ENCODE measurements around the gene CDC42SE2.
"Not testable (repeated sequence)": the region's sequence is repeated elsewhere in the genome, so short reads cannot be mapped to it uniquely, and the experiment has no call there.

The CDC42SE2 gene

DNA sequence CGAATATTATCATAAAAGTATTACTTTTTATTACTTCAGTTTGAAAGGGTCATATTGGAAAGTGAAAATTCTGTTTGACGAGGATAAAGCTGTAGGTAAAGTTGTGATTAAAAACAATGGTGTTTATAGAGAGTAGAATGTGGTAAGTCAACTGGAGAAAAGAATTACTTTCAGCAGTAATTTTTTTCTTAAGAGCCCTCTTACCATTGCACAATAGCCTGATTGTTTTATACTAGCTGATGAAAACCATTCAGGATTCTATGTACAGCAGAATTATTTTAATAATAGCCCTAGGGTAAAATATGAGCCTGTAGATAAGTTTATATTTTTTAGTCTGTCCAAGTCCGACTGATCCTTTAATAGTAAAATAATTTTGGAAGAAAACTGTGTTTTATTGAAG, 16.6 kb downstream of the CDC42SE2 start:
- no peak for DNase-seq

DNA sequence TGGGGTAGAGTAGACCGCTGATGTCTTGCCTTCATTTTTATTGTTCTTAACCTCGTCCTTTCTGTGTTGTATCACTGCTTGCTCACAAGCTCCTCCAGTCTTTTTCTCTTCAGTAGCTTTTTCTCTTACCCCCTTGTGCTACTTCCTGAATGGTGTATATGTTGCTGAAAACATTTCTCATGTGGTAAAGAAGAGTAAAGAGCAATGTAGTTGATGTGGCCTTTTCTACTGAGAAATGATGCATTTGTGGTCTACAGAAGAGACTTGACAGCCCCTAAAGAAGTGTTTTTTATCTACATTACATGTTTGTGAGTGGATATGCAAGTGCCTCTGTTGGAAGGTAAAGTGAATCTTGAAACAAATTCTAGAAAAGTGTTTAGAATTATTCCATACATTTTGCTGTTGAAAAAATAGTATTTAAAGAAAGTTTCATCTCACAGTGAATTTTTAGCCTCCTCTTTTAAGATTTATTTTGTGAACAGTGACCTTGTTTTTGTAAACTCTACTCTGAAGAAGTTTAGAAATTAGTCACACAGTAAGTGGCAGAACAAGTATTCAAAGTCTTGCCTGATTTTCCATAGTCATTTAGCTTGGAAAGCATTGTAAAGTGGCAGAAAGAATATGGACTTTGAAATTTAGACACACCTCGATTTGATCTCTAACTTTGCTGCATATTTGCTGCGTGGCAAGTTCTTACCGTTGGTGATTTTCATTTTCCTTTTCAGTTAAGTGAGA, 17.4 kb downstream of the CDC42SE2 start:
- no peak for DNase-seq

GRCh38 chr5:131281868-131282234, 18.0 kb downstream of the CDC42SE2 start:
- DNase-seq: no peak

GRCh38 chr5:131282235-131282634, 18.4 kb downstream of the CDC42SE2 start:
- DNase-seq: no peak

DNA sequence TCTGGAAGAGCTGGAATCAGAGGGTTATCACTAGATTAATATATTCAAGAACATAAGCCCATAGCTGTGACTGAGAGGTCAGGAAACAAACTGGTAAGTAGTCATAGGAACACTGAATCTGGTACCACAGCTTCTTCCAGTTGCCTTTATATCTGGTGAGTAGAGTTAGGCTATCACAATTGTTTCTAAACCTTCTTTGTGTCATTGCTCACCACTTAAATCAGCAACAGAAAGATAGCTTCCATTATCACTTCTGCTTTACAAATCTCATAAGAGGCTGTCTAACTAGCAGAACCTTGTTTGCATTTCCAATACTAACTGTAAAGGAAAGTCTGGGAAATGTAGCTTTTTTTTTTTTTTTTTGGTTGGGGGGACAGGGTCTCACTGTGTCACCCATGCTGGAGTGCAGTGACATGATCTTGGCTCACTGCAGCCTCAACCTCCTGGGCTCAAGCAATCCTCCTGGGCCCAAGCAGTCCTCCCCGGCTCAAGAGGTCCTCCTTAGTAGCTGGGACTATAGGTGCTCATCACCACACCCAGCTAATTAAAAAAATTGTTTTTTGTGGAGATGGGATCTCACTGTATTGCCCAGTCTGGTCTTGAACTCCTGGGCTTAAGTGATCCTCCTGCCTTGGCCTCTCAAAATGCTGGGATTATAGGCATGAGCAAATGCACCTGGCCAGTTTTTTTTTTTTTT, 22.0 kb downstream of the CDC42SE2 start:
- DNase-seq: no peak

DNA sequence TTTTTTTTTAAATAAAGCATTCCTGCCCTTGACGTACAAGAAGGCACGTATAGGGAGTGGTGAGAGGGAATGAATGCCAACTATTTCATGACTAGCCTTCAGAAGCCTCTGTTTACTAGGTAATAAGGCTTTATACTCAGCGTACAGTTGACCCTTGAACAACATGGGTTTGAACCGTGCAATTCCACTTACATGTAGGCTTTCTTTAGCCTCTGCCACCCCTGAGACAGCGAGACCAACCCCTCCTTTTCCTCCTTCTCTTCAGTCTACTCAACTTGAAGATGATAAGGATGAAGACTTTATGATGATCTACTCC, 22.5 kb downstream of the CDC42SE2 start:
- DNase-seq: no peak

DNA sequence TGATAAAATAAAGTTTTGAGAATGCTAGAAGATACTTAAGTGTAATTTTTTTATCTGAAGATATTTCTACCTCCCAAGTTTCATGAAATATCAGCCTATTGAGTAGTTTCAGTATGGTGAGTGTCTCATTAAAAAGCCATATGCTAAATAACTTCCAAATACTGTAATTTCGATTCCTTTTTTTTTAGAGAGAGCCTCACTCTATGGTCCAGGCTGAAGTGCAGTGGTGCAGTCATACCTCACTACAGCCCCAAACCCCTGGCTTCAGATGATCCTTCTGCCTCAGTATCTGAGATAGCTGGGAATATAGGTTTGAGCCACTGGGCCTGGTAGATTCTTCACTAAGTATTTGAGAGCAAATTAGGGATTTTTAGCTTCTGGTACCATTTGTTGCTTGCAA, 24.5 kb downstream of the CDC42SE2 start:
- no peak for DNase-seq

GRCh38 chr5:131289738-131290137, 25.9 kb downstream of the CDC42SE2 start:
- no peak for DNase-seq

DNA sequence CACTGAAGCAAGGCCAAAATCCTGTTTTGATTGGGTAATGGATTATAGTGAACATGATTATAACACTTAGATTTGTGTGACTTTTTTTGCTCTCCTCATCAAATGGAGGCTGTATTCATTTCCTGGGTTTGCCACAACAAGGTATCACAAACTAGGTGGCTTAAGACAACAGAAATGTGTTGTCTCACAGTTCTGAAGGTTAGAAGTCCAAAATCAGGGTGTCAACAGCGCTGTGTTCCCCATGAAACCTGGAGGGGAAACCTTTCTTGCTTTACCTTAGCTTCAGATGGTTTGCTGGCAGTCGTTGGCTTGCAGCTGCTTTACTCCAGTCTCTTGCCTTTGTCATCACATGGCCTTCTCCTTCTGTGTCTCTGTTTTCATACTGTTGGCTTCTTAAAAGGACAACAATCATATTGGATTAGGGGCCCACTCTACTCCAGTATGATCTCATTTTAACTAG, 32.4 kb downstream of the CDC42SE2 start:
- DNase-seq: no peak

DNA sequence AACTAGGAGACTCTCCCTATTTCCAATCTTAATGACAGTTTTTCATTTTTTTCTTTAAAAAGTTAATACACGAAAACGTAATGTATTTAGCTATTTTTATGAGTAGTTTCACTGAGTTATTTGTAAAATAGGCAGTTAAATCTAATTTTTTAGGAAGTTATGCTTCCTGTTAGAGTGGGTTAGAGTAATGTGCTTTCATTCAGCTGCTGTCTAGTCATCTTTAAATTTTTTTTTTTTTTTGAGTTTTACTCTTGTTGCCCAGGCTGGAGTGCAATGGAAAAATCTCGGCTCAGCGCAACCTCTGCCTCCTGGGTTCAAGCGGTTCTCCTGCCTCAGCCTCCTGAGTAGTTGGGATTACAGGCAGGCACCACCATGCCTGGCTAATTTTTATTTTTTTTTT, 34.0 kb downstream of the CDC42SE2 start:
- DNase-seq: no peak

DNA sequence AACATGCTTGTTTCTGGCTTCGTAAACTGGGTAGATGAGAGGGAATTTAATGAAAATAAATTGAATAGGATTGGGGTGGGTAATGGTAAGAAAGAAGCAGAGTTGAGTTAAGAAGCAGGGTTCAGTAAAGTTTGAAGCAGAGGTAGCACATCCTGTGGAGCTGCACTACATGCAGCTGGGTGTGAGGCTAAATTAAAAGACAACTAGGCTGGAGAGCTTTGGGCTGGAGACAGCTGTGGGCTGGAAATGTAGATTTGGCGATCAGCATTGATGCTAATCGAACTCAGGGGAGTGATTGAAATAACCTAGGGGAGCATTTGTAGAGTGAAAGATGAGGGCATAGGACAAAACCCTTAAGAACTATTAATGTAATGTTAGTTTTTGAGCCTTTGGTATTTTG, 35.6 kb downstream of the CDC42SE2 start:
- DNase-seq: no peak

DNA sequence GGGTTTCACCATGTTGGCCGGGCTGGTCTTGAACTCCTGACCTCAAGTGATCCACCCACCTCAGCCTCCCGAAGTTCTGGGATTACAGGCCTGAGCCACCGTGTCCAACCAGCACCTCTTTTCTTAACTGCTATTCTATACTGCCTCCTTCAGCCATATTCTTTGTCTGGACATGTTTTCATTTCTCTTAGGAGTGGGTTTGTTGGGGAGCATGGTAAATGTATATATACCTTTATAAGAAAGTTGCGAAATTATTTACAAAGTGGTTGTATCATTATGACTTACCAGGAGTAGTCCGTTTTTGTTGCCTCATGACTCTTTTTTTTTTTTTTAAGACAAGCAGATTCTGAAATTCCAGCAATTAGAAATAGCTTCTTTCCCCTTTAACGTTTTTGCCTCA, 38.7 kb downstream of the CDC42SE2 start:
- no peak for DNase-seq

DNA sequence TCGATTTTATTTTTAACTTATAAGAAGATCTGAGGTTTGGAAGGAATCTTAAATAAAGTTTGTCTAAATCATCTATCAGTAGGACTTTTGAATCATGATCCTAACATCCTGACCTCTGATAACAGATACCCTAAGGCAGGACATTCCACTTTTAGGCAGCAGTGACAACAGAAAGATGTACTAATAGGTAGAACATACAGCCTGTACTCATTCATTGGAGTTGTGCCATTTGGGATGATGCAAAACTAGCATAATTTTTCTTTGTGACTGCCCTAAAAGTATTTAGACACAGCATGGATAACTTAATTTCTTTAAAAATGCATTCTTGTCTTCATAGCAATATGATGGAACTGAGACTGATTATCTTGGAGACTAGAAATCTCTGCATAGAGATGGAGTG, 39.7 kb downstream of the CDC42SE2 start:
- no peak for DNase-seq

DNA sequence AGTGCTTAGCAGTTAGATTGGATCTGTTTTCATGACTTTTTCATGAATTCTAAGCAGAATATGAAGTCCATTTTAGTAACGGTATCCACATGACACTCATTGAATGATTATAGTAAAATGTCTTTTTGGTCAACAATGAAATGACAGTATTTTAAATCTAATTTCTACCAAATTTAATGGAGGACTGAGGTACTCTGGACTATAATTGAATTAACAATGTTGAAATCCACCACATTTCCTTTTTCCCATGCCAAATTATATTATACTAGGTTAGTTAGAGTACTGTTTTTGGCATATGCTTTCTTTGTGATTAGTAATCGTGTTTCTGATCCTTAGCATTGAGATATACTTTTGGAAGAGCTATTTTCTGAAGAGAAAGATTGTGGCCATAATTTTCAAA, 40.6 kb downstream of the CDC42SE2 start:
- DNase-seq: no peak

- no peak for DNase-seq
These were observed 41.4 kb downstream of the CDC42SE2 start for GRCh38 chr5:131305138-131305689.

DNA sequence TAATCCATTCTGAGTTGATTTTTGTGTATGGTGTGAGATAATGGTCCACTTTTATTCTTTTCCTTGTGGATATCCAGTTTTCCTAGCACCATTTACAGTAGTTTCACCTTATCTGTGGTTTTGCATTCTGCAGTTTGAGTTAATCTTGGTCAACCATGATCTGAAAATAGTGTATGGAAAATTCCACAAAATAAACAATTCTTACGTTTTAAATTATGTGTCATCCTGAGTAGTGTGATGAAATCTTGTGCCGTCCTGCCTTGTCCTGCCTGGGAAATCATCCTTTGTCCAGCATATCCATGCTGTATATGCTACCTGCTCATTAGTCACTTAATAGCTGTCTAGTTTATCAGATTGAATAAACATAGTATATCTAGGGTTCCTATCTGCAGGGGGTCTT, 42.1 kb downstream of the CDC42SE2 start:
- DNase-seq: no peak

- DNase-seq: not testable (repeated sequence)
These were observed 48.5 kb downstream of the CDC42SE2 start for GRCh38 chr5:131312235-131312772.

DNA sequence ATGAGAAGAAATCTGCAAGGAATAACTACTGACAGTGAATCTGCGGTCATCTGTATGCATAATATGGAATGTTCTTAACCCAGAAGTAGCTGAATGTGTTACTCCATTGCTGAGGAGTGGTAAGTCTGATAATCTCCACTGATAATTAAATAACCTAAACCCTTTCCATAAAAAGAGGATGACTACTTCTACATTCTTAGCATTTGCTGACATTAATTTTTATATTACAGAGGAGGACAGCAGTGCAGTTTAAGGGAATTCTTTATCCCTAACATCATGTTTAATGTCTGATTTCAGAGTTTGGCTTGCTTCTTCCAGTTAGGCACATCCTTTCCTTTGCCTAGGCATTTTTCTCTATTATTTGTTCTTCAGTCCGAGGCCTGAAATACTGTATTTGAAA, 52.2 kb downstream of the CDC42SE2 start:
- no peak for DNase-seq

- DNase-seq: no peak
These were observed 53.0 kb downstream of the CDC42SE2 start for GRCh38 chr5:131316822-131317221.

DNA sequence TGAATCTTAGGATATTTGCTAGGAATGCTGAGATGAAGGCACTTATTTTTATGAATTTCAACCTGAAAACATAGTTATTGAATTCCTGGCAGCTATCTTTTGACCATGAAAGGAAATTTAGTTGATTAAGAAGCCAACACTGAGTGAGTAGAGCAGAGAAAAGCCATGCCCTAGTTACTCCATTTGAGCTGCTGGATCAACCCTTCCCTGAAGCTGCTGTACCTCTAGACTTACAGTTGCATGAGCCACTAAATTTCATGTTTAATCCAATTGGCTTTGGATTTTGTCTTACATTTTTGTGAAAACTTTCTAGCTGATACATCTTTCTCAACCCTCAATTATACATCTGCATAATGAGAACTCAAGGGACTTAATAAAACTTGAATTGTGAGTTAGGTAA, 54.6 kb downstream of the CDC42SE2 start:
- no peak for DNase-seq

GRCh38 chr5:131321066-131321465, 57.2 kb downstream of the CDC42SE2 start:
- DNase-seq: no peak

- DNase-seq: no peak
These were observed 59.1 kb downstream of the CDC42SE2 start for GRCh38 chr5:131322926-131323325.

DNA sequence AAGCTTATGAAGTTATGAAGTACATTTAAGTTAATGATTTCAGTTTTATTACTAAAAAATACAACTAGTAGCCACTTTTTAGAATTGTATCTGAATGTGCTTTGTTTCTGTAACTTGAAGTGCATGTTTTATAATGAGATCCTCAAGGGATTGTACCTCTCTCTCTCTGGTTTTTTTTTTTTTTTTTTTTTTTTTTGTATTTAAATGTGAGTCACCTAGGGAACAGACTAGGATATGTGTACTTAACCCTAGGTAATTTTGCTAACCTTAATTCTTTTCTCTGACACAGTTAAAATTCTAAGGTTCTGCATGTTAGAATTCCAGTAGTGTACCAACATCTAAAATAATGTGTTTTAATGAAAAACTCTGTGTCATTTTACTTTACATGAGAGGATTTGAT, 59.5 kb downstream of the CDC42SE2 start:
- no peak for DNase-seq

- no peak for DNase-seq
These were observed 60.5 kb downstream of the CDC42SE2 start for GRCh38 chr5:131324303-131324702.

Measured in NCI-H1105 (cell line).